Astrocyte of the cerebellum (primary cell): ENCODE data around the gene NADSYN1.
"Not testable (repeated sequence)": the region's sequence is repeated elsewhere in the genome, so short reads cannot be mapped to it uniquely, and the experiment has no call there.

Experiments
- DNase-seq: peaks from one replicate; pipeline ENCODE4 v3.0.0-alpha.2; 2011; ENCODE audit warnings: low read depth
- H3K4me3 ChIP-seq: 2 replicates; pipeline ENCODE4 v1.5.1; 2011; ENCODE audit warnings: mild to moderate bottlenecking, low read depth, low read length, moderate library complexity
- in situ Hi-C: cut with HindIII; loops from 2 replicates; pipeline ENCODE4 v1.10.0; 2017; ENCODE audit warnings: low sequenced_read_pairs
- TF ChIP-seq, protein P1 (sequence below): IDR thresholded peaks from 2 replicates; pipeline ENCODE4 v1.5.1; 2012; ENCODE audit warnings: low read length, low read depth, moderate library complexity, mild to moderate bottlenecking; ENCODE audit errors: missing control alignments

NADSYN1 gene

DNA sequence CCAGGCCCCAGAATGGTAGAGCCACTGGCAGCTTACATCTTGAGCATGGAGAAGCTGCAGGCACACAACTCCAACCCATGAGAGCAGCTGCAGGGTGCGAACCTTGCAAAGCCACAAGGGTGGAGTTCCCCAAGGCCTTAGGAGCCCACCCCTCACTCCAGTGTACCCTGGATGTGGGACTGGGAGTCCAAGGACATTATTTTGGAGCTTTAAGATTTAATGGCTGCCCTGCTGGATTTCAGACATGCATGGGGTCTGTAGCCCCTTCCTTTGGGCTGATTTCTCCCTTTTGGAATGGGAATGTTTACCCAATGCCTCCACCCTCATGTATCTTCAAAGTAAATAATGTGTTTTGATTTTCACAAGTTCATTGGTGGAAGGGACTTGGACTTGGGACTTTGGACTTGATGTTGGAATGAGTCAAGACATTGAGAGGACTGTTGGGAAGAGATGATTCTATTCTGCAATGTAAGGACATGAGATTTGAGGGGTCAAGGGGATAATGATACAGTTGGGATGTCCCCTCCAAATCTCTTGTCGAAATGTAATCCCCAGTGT, 73.0 kb downstream of the NADSYN1 start:
- TF ChIP-seq, protein P1, sequence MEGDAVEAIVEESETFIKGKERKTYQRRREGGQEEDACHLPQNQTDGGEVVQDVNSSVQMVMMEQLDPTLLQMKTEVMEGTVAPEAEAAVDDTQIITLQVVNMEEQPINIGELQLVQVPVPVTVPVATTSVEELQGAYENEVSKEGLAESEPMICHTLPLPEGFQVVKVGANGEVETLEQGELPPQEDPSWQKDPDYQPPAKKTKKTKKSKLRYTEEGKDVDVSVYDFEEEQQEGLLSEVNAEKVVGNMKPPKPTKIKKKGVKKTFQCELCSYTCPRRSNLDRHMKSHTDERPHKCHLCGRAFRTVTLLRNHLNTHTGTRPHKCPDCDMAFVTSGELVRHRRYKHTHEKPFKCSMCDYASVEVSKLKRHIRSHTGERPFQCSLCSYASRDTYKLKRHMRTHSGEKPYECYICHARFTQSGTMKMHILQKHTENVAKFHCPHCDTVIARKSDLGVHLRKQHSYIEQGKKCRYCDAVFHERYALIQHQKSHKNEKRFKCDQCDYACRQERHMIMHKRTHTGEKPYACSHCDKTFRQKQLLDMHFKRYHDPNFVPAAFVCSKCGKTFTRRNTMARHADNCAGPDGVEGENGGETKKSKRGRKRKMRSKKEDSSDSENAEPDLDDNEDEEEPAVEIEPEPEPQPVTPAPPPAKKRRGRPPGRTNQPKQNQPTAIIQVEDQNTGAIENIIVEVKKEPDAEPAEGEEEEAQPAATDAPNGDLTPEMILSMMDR = no peak
- in situ Hi-C loops = no loop called here
- H3K4me3 ChIP-seq = no peak overlapping the region
- no peak for DNase-seq

DNA sequence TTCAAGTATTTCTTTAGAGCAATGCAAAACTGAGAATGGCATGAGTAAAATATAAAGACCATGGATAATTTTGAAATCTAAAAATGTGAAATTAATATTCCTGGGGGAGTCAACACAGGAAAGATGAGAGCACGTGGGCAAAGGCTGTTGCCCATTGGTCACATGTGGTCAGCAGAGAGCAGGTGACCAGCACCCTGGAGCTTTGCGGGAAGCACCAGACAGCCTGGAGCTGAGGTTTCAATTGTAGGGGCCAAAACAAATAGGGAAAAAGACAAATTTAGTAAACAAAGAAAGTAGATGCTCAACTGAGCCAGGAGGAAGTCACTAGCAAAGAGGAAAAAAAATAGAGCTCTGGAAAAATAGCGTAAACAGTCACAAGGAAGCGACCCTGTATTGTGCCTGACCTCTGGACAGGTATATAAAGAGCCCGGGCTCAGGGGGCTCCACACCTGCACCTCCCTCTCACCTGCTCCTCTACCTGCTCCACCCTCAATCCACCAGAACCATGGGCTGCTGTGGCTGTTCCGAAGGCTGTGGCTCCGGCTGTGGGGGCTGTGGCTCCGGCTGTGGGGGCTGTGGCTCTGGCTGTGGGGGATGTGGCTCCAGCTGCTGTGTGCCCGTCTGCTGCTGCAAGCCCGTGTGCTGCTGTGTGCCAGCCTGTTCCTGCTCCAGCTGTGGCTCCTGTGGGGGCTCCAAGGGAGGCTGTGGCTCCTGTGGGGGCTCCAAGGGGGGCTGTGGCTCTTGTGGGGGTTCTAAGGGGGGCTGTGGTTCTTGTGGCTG, 74.0 kb downstream of the NADSYN1 start, which contains the start of gene KRTAP5-7:
Gene KRTAP5-7 (plus strand): TSS at position 472 of the 780 bp plus-strand sequence. CDS start 34 bp downstream, at position 506.
- H3K4me3 ChIP-seq, in situ Hi-C loops, DNase-seq: not testable (repeated sequence)

DNA sequence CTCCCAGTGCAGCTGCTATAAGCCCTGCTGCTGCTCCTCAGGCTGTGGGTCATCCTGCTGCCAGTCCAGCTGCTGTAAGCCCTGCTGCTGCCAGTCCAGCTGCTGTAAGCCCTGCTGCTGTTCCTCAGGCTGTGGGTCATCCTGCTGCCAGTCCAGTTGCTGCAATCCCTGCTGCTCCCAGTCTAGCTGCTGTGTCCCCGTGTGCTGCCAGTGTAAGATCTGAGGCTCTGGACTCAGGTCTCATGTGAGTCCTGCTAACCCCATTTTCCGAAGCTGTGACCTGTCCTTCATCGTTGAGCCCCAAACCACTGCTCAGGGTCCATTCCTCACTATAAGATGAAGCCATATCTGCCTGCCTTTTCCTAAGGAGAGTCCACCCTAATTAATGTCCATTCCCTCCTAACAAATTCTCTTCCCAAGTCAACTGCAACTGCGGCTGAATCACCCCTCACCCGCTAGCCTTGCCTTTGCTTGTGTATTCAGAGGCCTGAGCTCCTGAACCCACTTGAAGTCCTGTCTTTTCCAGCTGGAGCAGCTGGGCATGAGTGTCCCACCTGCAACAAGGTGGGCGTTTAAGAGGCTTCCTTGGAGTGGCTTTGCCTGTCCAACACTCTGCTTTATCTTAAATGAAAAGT, 74.7 kb downstream of the NADSYN1 start:
- no peak overlapping the region for H3K4me3 ChIP-seq
- in situ Hi-C loops = no loop called here
- DNase-seq = no peak
- TF ChIP-seq, protein P1 = no peak

DNA sequence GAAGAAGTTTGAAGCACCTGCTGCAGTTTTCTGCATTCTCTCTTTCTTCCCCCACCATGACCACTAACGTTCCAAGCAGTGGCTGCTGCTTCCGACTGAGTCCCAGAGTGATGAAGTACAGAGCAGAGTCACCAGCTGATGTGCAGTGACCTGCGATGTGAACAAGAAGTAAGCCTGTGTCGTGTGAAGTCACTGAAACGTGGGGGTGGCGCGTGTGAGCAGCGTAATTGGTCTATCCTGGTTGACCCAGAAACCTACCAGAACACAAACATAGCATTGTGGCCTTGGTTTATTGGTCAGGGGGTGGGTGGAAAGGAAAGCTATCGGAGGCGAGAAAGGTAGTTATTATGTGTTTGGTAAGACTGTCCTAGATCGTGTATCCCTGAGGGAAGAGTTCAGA, 77.6 kb downstream of the NADSYN1 start:
- no peak for DNase-seq
- no peak overlapping the region for H3K4me3 ChIP-seq
- in situ Hi-C loops = no loop called here
- TF ChIP-seq, protein P1 = no peak

DNA sequence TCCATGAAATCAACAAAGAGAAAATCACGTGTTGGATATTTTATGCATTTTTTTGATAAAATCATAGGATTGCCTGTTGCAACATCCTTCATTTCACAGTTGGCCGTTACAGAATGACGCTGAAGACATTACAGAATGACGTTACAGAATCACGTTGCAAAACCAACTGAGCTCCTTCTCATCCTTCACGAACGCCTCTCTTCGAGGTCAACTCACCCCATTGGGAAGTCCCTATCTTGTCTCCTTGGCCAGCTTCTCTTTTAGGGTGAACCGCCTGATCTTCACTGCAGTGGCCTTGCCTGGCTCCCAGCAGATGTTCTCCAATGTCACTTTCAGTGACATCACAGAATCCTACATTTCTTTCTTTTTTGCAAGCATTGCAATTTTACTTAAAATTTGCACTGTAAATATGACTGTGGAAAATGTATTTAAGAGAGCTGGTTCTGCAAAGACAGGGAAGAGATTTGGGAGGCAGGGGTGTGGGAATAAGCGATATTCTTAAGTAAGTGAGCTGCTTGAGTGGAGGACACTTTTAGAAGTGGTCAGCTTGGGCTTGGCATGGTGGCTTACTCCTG, 79.1 kb downstream of the NADSYN1 start:
- TF ChIP-seq, protein P1 = no peak
- H3K4me3 ChIP-seq = no peak overlapping the region
- DNase-seq = no peak
- in situ Hi-C loops = no loop called here

DNA sequence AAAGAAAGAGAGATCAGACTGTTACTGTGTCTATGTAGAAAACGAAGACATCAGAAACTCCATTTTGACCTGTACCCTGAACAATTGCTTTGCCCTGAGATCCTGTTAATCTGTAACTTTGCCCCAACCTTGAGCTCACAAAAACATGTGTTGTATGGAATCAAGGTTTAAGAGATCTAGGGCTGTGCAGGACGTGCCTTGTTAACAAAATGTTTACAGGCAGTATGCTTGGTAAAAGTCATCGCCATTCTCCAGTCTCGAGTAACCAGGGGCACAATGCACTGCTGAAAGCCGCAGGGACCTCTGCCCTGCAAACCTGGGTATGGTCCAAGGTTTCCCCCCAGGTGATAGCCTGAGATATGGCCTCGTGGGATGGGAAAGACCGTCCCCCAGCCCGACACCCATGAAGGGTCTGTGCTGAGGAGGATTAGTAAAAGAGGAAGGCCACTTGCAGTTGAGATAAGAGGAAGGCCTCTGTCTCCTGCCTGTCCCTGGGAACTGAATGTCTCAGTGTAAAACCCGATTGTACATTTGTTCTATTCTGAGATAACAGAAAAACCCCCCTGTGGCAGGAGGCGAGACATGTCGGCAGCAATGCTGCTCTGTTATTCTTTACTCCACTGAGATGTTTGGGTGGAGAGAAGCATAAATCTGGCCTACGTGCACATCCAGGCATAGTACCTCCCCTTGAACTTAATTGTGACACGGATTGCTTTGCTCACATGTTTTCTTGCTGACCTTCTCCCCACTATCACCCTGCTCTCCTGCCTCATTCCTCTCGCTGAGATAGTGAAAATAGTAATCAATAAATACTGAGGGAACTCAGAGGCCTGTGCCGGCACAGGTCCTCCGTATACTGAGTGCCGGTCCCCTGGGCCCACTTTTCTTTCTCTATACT, 82.0 kb downstream of the NADSYN1 start:
- DNase-seq, H3K4me3 ChIP-seq, in situ Hi-C loops: not testable (repeated sequence)

DNA sequence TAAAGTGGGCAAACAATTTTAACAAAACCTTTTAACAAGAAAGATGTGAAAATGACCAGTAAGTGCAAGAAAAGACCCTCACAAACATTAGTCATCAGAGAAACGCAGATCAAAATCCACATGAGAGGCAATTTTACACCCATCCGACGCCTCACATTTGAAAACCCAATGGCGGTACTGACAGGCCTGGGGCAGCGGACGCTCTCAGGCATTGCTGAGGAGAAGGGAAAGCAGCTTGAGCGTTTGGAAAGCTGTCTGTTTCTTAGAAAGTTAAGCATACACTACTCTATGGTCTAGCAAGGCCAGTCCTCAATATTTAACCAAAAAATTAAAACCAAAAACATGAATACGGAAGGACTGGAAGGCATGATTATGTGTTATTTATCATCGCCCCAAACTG, 82.8 kb downstream of the NADSYN1 start:
- in situ Hi-C loops = no loop called here
- TF ChIP-seq, protein P1 = no peak
- DNase-seq = no peak
- H3K4me3 ChIP-seq = no peak overlapping the region
